ENCODE results near the gene TOR4A.

The TOR4A gene

GRCh38 chr9:137303893-137304382 is 26.4 kb downstream of the TOR4A start:
- no peak overlapping the region for H3K4me3 ChIP-seq (ENCODE audit: low read depth in 1 of 2, low read length in 1 of 2)
- no peak overlapping the region for H3K27ac ChIP-seq
- no peak for TF ChIP-seq CTCF (IDR thresholded peaks at IDR 0.05)
- H3K36me3 ChIP-seq: no peaks in the 10 kb centered on the region
- peaks cover 11 to 24% of the 10 kb centered on the region in 2 experiments for H3K4me1 ChIP-seq (ENCODE audit: control insufficient read depth in 1 of 2, insufficient read depth in 1 of 2, low read depth in 1 of 2, low read length in 1 of 2)
- no peaks in the 10 kb centered on the region for H3K9me3 ChIP-seq
- peaks cover 98% of the 10 kb centered on the region for H3K27me3 ChIP-seq

DNA sequence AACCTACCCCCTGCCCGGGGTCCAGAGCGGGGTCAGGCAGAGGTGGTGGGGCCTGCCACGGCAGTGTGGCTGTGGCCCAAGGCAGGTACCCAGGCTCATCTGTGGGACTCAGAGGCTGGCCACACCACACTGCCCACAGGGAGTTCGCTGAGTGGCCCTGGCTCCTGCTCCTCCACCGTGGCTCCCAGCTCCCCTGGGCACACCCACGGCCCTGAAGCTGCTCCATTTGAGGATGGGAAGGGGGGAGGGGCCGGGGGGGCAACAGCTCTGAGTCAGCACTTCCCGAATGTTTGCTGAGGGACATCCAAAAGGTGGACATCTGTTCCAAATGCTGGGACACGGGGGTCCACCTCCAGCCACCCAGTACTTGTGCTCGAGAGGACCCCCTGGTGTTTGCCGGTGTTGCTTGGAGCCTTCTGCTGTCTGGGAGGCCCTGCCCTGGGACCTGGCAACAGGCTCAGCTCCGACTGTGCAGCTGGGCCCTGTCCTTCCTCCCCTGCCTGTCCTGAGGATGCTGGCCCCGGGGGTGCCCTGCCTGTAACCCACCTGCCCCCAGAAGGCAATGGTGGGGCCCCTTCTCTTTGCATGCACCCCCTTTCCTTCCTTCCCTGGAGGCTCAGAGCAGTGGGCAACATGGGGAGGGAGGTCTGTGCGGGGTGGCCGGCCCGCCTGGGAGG is 27.0 kb downstream of the TOR4A start:
- Histone ChIP-seq H3K27ac (no peak overlapping the region), H3K4me3 (ENCODE audit: low read depth in 1 of 2, low read length in 1 of 2) (no peak overlapping the region), H3K4me1 (ENCODE audit: control insufficient read depth in 1 of 2, insufficient read depth in 1 of 2, low read depth in 1 of 2, low read length in 1 of 2) (peaks cover 11 to 24% of the 10 kb centered on the region in 2 experiments), H3K27me3 (peaks cover 97% of the 10 kb centered on the region), H3K36me3 (no peaks in the 10 kb centered on the region), H3K9me3 (no peaks in the 10 kb centered on the region)
- no peak for TF ChIP-seq CTCF (IDR thresholded peaks at IDR 0.05)

GRCh38 chr9:137305060-137305797 is 27.7 kb downstream of the TOR4A start:
- Histone ChIP-seq H3K27ac (no peak overlapping the region), H3K4me1 (ENCODE audit: control insufficient read depth in 1 of 2, insufficient read depth in 1 of 2, low read depth in 1 of 2, low read length in 1 of 2) (peaks cover 11 to 19% of the 10 kb centered on the region in 2 experiments), H3K9me3 (no peaks in the 10 kb centered on the region)

GRCh38 chr9:137305798-137306065 is 28.2 kb downstream of the TOR4A start:
- Histone ChIP-seq H3K27me3 (peaks cover 89% of the 10 kb centered on the region), H3K4me3 (ENCODE audit: low read depth in 1 of 2, low read length in 1 of 2) (no peak overlapping the region), H3K27ac (no peak overlapping the region), H3K4me1 (ENCODE audit: control insufficient read depth in 1 of 2, insufficient read depth in 1 of 2, low read depth in 1 of 2, low read length in 1 of 2) (peaks cover 10 to 15% of the 10 kb centered on the region in 2 experiments), H3K36me3 (no peaks in the 10 kb centered on the region), H3K9me3 (no peaks in the 10 kb centered on the region)
- no peak for TF ChIP-seq CTCF (IDR thresholded peaks at IDR 0.05)

More at GRCh38 chr9:137305060-137305797, 27.7 kb downstream of the TOR4A start:
- H3K4me3 ChIP-seq (ENCODE audit: low read depth in 1 of 2, low read length in 1 of 2): no peak overlapping the region
- no peak for TF ChIP-seq CTCF (IDR thresholded peaks at IDR 0.05)
- no peaks in the 10 kb centered on the region for H3K36me3 ChIP-seq
- peaks cover 94% of the 10 kb centered on the region for H3K27me3 ChIP-seq

GRCh38 chr9:137306066-137306849 is 28.7 kb downstream of the TOR4A start:
- H3K27ac ChIP-seq: no peak overlapping the region
- H3K27me3 ChIP-seq: peaks cover 84% of the 10 kb centered on the region
- no peak for TF ChIP-seq CTCF (IDR thresholded peaks at IDR 0.05)
- no peaks in the 10 kb centered on the region for H3K36me3 ChIP-seq
- H3K4me1 ChIP-seq (ENCODE audit: control insufficient read depth in 1 of 2, insufficient read depth in 1 of 2, low read depth in 1 of 2, low read length in 1 of 2): peaks cover 5 to 10% of the 10 kb centered on the region in 2 experiments
- H3K9me3 ChIP-seq: no peaks in the 10 kb centered on the region
- H3K4me3 ChIP-seq (ENCODE audit: low read depth in 1 of 2, low read length in 1 of 2): no peak overlapping the region

Measured in neutrophil (primary cell).